GM12872 (cell line): ENCODE data around the gene PRKG2.

ENCODE experiments used
- CTCF ChIP-seq: IDR thresholded peaks from 3 replicates; pipeline ENCODE4 v1.5.1; 2011; ENCODE audit warnings: low read depth, mild to moderate bottlenecking, low read length, moderate library complexity; ENCODE audit not compliant: insufficient read depth

Gene PRKG2

GRCh38 chr4:81197864-81198524, 17.0 kb downstream of the PRKG2 start:
- no peak for TF ChIP-seq CTCF

- no peak for TF ChIP-seq CTCF
These were observed 18.8 kb downstream of the PRKG2 start for GRCh38 chr4:81196126-81196650.

GRCh38 chr4:81195475-81195874, 19.5 kb downstream of the PRKG2 start:
- no peak for TF ChIP-seq CTCF

- no peak for TF ChIP-seq CTCF
These were observed 20.7 kb downstream of the PRKG2 start for GRCh38 chr4:81194286-81194685.

- no peak for TF ChIP-seq CTCF
These were observed 34.1 kb downstream of the PRKG2 start for GRCh38 chr4:81180916-81181315.

- no peak for TF ChIP-seq CTCF
These were observed 35.7 kb downstream of the PRKG2 start for GRCh38 chr4:81179326-81179725.

GRCh38 chr4:81173213-81173612, 41.8 kb downstream of the PRKG2 start:
- TF ChIP-seq CTCF, result no peak
